ENCODE results near the gene ARMCX4. TPM values are rescaled to one million over a fixed set of nuclear protein-coding genes. Genes with fewer than 3 reads are reported as not detected.

Gene ARMCX4
- total RNA-seq, 1 experiment from 2014 or later, result 0.98 TPM

Other genes with a start within 250 kb of the ARMCX4 start
- not detected in 2 replicates for gene TAF7L, start 194.1 kb upstream of the ARMCX4 start, total RNA-seq (2014; rRNA removed; shearing (Covaris generic))
- 11.7 and 13.7 TPM in 2 replicates for gene TIMM8A, start 136.7 kb upstream of the ARMCX4 start, total RNA-seq (2014; rRNA removed; shearing (Covaris generic))
- gene BTK, start 99.3 kb upstream of the ARMCX4 start, total RNA-seq (2014; rRNA removed; shearing (Covaris generic)), result not detected in 2 replicates
- 1,301 and 1,696 TPM in 2 replicates for gene RPL36A, start 94.4 kb upstream of the ARMCX4 start, total RNA-seq (2014; rRNA removed; shearing (Covaris generic))
- gene GLA, start 77.5 kb upstream of the ARMCX4 start, total RNA-seq (2014; rRNA removed; shearing (Covaris generic)), result 40.9 and 48.2 TPM in 2 replicates
- gene HNRNPH2, start 77.2 kb upstream of the ARMCX4 start, total RNA-seq (2014; rRNA removed; shearing (Covaris generic)), result 52.0 and 62.1 TPM in 2 replicates
- 31.9 and 34.7 TPM in 2 replicates for gene ARMCX1, start 65.1 kb downstream of the ARMCX4 start, total RNA-seq (2014; rRNA removed; shearing (Covaris generic))
- gene ARMCX6, start 132.5 kb downstream of the ARMCX4 start, total RNA-seq (2014; rRNA removed; shearing (Covaris generic)), result 38.2 and 46.0 TPM in 2 replicates
- 15.1 and 18.3 TPM in 2 replicates for gene ARMCX3, start 137.7 kb downstream of the ARMCX4 start, total RNA-seq (2014; rRNA removed; shearing (Covaris generic))
- gene ARMCX2, start 174.4 kb downstream of the ARMCX4 start, total RNA-seq (2014; rRNA removed; shearing (Covaris generic)), result 53.3 and 59.7 TPM in 2 replicates